WTC11 (cell line): ENCODE data around the gene TUBB2B. TPM values are rescaled to one million over a fixed set of nuclear protein-coding genes. Genes with fewer than 3 reads are reported as not detected.

Source experiments
- ATAC-seq: fragments of 200-7000 bp; cut with Tn5 transposase; 2 replicates; pipeline ENCODE4 v1.10.0; 2021; ENCODE audit warnings: mild to moderate bottlenecking, moderate library complexity
- CTCF ChIA-PET: fragments of 300-600 bp; sonication (Branson Sonifier 250); formaldehyde crosslinking; loops from one replicate; lab custom pipeline; 2021; ENCODE audit warnings: antibody characterized with exemption; lab: Charles Lee
- POLR2A ChIA-PET: fragments of 350-600 bp; sonication (Branson Sonifier 250); formaldehyde crosslinking; loops from one replicate; lab custom pipeline; 2021; ENCODE audit warnings: antibody characterized with exemption; lab: Charles Lee
- DNase-seq: peaks from one replicate; pipeline ENCODE4 v3.0.0; 2021; ENCODE audit warnings: low spot score
- H3K27ac Mint-ChIP-seq: 2 replicates; pipeline ENCODE4 v1.8.0; 2021; ENCODE audit warnings: mixed read lengths
- H3K27me3 Mint-ChIP-seq: 2 replicates; pipeline ENCODE4 v1.8.0; 2021; ENCODE audit warnings: low read depth, mild to moderate bottlenecking, moderate library complexity, mixed read lengths
- H3K36me3 Mint-ChIP-seq: 2 replicates; pipeline ENCODE4 v1.8.0; 2021; ENCODE audit warnings: mixed read lengths
- H3K4me1 Mint-ChIP-seq: 2 replicates; pipeline ENCODE4 v1.8.0; 2022; ENCODE audit warnings: mixed read lengths
- H3K4me3 Mint-ChIP-seq: 2 replicates; pipeline ENCODE4 v1.8.0; 2021; ENCODE audit warnings: mild to moderate bottlenecking, moderate library complexity, mixed read lengths
- H3K9me3 Mint-ChIP-seq: 2 replicates; pipeline ENCODE4 v1.8.0; 2021; ENCODE audit warnings: mixed read lengths
- ATF2 ChIP-seq: sonication (generic); formaldehyde crosslinking; IDR thresholded peaks from 2 replicates; pipeline ENCODE4 v1.8.1; 2022; ENCODE audit warnings: low read depth, missing genetic modification reagents, borderline replicate concordance
- CBFB ChIP-seq: sonication (generic); formaldehyde crosslinking; IDR thresholded peaks from 2 replicates; pipeline ENCODE4 v1.8.1; 2022; ENCODE audit warnings: mild to moderate bottlenecking, low read depth, missing genetic modification reagents
- E2F5 ChIP-seq: sonication (generic); formaldehyde crosslinking; IDR thresholded peaks from 2 replicates; pipeline ENCODE4 v1.8.1; 2022; ENCODE audit warnings: mild to moderate bottlenecking, moderate library complexity, missing genetic modification reagents
- FOXK1 ChIP-seq: sonication (generic); formaldehyde crosslinking; IDR thresholded peaks from 2 replicates; pipeline ENCODE4 v1.8.0; 2022; ENCODE audit warnings: mild to moderate bottlenecking, moderate library complexity, missing genetic modification reagents
- GABPB1 ChIP-seq: sonication (generic); formaldehyde crosslinking; IDR thresholded peaks from 2 replicates; pipeline ENCODE4 v1.8.1; 2023; ENCODE audit warnings: mild to moderate bottlenecking, missing genetic modification reagents
- OVOL2 ChIP-seq: fragments of 250-450 bp; sonication (Bioruptor Pico); IDR thresholded peaks from 2 replicates; pipeline ENCODE4 v1.9.0; 2021; ENCODE audit warnings: mild to moderate bottlenecking, borderline replicate concordance
- SMAD4 ChIP-seq: sonication (generic); formaldehyde crosslinking; IDR thresholded peaks from 2 replicates; pipeline ENCODE4 v1.8.0; 2022; ENCODE audit warnings: mild to moderate bottlenecking, missing genetic modification reagents
- USF1 ChIP-seq: sonication (generic); formaldehyde crosslinking; IDR thresholded peaks from 2 replicates; pipeline ENCODE4 v1.8.0; 2022; ENCODE audit warnings: mild to moderate bottlenecking, missing genetic modification reagents
- USF2 ChIP-seq: sonication (generic); formaldehyde crosslinking; IDR thresholded peaks from 2 replicates; pipeline ENCODE4 v1.8.1; 2023; ENCODE audit warnings: mild to moderate bottlenecking, missing genetic modification reagents, moderate library complexity
- ZNF317 ChIP-seq: sonication (generic); formaldehyde crosslinking; IDR thresholded peaks from 2 replicates; pipeline ENCODE4 v1.8.1; 2023; ENCODE audit warnings: low read depth, mild to moderate bottlenecking, moderate library complexity, missing genetic modification reagents, borderline replicate concordance
- ZNF416 ChIP-seq: fragments of 250-450 bp; sonication (Bioruptor Pico); IDR thresholded peaks from 2 replicates; pipeline ENCODE4 v1.9.0; 2021; ENCODE audit warnings: mild to moderate bottlenecking, inconsistent platforms
- ZNF512 ChIP-seq: sonication (generic); formaldehyde crosslinking; IDR thresholded peaks from 2 replicates; pipeline ENCODE4 v1.8.1; 2022; ENCODE audit warnings: missing genetic modification reagents, borderline replicate concordance
- ZNF671 ChIP-seq: fragments of 250-450 bp; sonication (Bioruptor Pico); IDR thresholded peaks from 2 replicates; pipeline ENCODE4 v1.8.0; 2021; ENCODE audit warnings: mild to moderate bottlenecking
- total RNA-seq: library from RNA; stranded (reverse); gene quantifications from 3 replicates; pipeline ENCODE4 v1.2.3, GENCODE V29; 2021
- TF ChIP-seq, protein P1 (sequence below): sonication (generic); formaldehyde crosslinking; conservative IDR thresholded peaks from 2 replicates; pipeline ENCODE4 v1.8.1; 2023; ENCODE audit warnings: mild to moderate bottlenecking, low read depth, missing genetic modification reagents, moderate library complexity

The TUBB2B gene
- total RNA-seq, 1 experiment from 2014 or later = 591 TPM

DNA sequence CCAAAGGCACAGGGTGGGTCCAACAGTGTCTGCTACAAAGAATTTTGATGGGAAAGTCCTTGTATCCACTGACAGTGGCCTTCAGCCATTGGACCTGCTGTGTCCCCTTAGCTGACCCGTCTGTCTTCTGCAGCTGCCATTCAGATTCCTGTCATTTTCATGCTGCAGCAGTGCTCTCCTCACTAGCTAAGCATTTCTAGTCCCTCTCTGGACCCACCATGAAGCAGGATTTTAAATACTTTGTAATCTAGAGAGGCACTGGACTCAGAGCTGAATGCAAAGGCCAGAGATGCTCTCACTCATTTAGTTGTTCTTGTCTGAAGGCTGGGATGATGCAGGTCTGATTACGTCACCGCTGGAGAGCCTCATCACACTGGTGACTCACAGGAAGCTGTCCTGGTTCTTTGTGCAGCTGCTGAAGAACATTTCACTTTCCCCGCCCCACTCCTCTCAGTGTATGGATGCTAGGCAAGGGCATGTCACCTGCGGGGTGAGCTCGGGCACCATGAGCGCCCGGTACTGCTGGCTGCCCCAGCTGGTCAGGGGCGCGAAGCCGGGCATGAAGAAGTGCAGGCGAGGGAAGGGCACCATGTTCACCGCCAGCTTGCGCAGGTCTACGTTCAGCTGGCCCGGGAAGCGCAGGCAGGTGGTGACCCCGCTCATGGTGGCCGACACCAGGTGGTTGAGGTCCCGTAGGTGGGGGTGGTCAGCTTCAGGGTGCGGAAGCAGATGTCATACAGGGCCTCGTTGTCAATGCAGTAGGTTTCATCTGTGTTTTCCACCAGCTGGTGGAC, 50.7 kb downstream of the TUBB2B start:
- CTCF ChIA-PET = interaction anchor here (1.2 kb wide), 1 partner anchor 18 kb away, joined by 3 read pairs; no protein-coding TSS in a partner anchor
- Mint-ChIP-seq H3K9me3 (peaks cover 4% of the 10 kb centered on the region; the same call in 1 of the 2 replicates), H3K4me1 (peaks cover 43% of the 10 kb centered on the region), H3K27me3 (no peaks in the 10 kb centered on the region; the same call in 1 of the 2 replicates), H3K27ac (no peak overlapping the region), H3K36me3 (no peaks in the 10 kb centered on the region), H3K4me3 (no peak overlapping the region)
- no peak for ATAC-seq
- DNase-seq = no peak
- TF ChIP-seq GABPB1 (CRISPR knock-in tag) (peak; percentile 56; the same call in 1 of the 2 replicates), ZNF416 (no peak)
- POLR2A ChIA-PET = no interaction called here

DNA sequence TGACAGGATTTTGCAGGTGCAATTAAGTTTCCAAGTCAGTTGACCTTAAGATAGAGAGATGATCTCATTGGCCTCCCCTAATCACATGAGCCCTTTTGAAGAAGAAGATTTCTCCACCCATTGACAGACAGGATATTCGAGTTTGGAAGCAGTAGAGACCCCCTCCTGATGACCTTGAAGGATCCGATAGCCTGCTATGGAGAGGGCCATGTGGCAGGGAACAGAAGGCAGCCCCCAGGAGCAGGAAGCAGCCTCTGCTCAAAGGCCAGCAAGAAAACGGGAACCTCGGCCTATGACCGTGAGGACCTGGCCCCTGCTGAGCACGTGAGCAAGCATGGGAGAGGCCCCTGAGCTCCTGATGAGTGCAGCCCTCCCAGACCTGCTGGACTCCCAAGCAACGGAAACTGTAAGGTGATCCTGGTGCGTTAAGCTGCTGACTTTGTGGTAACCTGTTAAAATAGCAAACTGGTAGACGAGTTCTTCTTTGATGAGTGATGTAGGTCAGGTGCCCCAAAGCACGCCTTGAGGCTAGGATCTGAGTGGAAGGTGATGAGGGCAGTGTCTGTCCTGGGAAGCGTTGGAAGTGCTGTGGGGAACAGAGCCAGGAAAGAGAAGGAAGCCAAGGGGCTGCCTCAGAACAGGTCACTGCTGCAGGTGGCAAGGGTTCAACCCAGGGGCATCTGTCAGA, 51.6 kb downstream of the TUBB2B start:
- 0 out of 2 replicates have a peak, but pooled peaks have one; percentile 16 for ATAC-seq
- Mint-ChIP-seq H3K4me1 (peaks cover 46% of the 10 kb centered on the region), H3K9me3 (peaks cover 9% of the 10 kb centered on the region; the same call in 1 of the 2 replicates), H3K36me3 (no peaks in the 10 kb centered on the region), H3K27ac (peak overlapping the region; percentile 12), H3K27me3 (no peaks in the 10 kb centered on the region; the same call in 1 of the 2 replicates), H3K4me3 (no peak overlapping the region)
- TF ChIP-seq ZNF671 (CRISPR knock-in tag) (no peak), ZNF512 (CRISPR knock-in tag) (no peak), USF1 (CRISPR knock-in tag) (peak; percentile 43; the same call in 1 of the 2 replicates), SMAD4 (no peak), FOXK1 (CRISPR knock-in tag) (no peak), E2F5 (no peak), CBFB (no peak), ATF2 (CRISPR knock-in tag) (no peak), GABPB1 (CRISPR knock-in tag) (no peak), OVOL2 (CRISPR knock-in tag) (no peak), USF2 (peak; percentile 49; the same call in 1 of the 2 replicates), ZNF317 (CRISPR knock-in tag) (no peak)
- TF ChIP-seq, protein P1, sequence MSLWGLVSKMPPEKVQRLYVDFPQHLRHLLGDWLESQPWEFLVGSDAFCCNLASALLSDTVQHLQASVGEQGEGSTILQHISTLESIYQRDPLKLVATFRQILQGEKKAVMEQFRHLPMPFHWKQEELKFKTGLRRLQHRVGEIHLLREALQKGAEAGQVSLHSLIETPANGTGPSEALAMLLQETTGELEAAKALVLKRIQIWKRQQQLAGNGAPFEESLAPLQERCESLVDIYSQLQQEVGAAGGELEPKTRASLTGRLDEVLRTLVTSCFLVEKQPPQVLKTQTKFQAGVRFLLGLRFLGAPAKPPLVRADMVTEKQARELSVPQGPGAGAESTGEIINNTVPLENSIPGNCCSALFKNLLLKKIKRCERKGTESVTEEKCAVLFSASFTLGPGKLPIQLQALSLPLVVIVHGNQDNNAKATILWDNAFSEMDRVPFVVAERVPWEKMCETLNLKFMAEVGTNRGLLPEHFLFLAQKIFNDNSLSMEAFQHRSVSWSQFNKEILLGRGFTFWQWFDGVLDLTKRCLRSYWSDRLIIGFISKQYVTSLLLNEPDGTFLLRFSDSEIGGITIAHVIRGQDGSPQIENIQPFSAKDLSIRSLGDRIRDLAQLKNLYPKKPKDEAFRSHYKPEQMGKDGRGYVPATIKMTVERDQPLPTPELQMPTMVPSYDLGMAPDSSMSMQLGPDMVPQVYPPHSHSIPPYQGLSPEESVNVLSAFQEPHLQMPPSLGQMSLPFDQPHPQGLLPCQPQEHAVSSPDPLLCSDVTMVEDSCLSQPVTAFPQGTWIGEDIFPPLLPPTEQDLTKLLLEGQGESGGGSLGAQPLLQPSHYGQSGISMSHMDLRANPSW (CRISPR knock-in tag) = no peak
- ChIA-PET POLR2A (interaction anchor here (1.0 kb wide), 1 partner anchor 11 kb away, joined by 3 read pairs; no protein-coding TSS in a partner anchor), CTCF (interaction anchor here (1.2 kb wide), 1 partner anchor 19 kb away, joined by 3 read pairs; no protein-coding TSS in a partner anchor)
- no peak for DNase-seq

Other genes with a start within 250 kb of the TUBB2B start
- 119 to 152 TPM (median 150 TPM) in 3 replicates for gene NQO2, start 227.8 kb downstream of the TUBB2B start, total RNA-seq
- 8.7 to 11.8 TPM (median 11.3 TPM) in 3 replicates for gene RIPK1, start 159.2 kb downstream of the TUBB2B start, total RNA-seq
- gene BPHL, start 108.9 kb downstream of the TUBB2B start, total RNA-seq = 29.7 to 45.5 TPM (median 43.2 TPM) in 3 replicates
- gene TUBB2A, start 70.1 kb downstream of the TUBB2B start, total RNA-seq = 357 to 403 TPM (median 394 TPM) in 3 replicates
- gene PSMG4, start 31.3 kb upstream of the TUBB2B start, total RNA-seq = 30.2 to 38.2 TPM (median 32.5 TPM) in 3 replicates
- 33.6 to 38.2 TPM (median 33.8 TPM) in 3 replicates for gene SLC22A23, start 229.4 kb upstream of the TUBB2B start, total RNA-seq